HT1080 (cell line): ENCODE results near the gene CEP104. TPM values are rescaled to one million over a fixed set of nuclear protein-coding genes. Genes with fewer than 3 reads are reported as not detected.

Source experiments
- DNase-seq: peaks from one replicate; pipeline ENCODE4 v3.0.0-alpha.2; 2015; ENCODE audit warnings: low read depth
- small RNA-seq: library from RNA; depleted of rRNA; stranded (forward); fragments of <200 nt; gene quantifications from one replicate; pipeline ENCODE3, GENCODE V24; 2014
- total RNA-seq: library from RNA; depleted of rRNA; stranded (reverse); fragments of >200 nt; shearing (Covaris generic); gene quantifications from 2 replicates; pipeline ENCODE4 v1.2.3, GENCODE V29; 2014; rRNA removed

The CEP104 gene
- total RNA-seq, 1 experiment from 2014 or later: 22.8 TPM

GRCh38 chr1:3767328-3767925, 89.6 kb downstream of the CEP104 start:
- peak; percentile 86 for DNase-seq

- no peak for DNase-seq
These were observed 93.5 kb downstream of the CEP104 start for GRCh38 chr1:3763351-3764125.

GRCh38 chr1:3762873-3763228, 94.2 kb downstream of the CEP104 start:
- DNase-seq: no peak

GRCh38 chr1:3762151-3762872, 94.7 kb downstream of the CEP104 start:
- DNase-seq: no peak

Small RNA genes within 50 kb of the gene (small RNA-seq; reads per million reads assigned to genes)
- not detected for gene RN7SL574P

Other genes with a start within 250 kb of the CEP104 start
- 0.10 and 0.92 TPM in 2 replicates for gene MEGF6, start 245.7 kb downstream of the CEP104 start, total RNA-seq
- gene TPRG1L, start 232.2 kb downstream of the CEP104 start, total RNA-seq: 9.4 and 14.4 TPM in 2 replicates
- gene WRAP73, start 207.1 kb downstream of the CEP104 start, total RNA-seq: 57.7 and 64.5 TPM in 2 replicates
- gene TP73, start 204.7 kb downstream of the CEP104 start, total RNA-seq: 0.27 TPM in 1 of 2 replicates, not detected in the other
- not detected in 2 replicates for gene CCDC27, start 104.8 kb downstream of the CEP104 start, total RNA-seq
- 0.26 and 1.1 TPM in 2 replicates for gene SMIM1, start 84.5 kb downstream of the CEP104 start, total RNA-seq
- 46.2 and 59.1 TPM in 2 replicates for gene LRRC47, start 60.7 kb downstream of the CEP104 start, total RNA-seq
- 8.1 and 8.9 TPM in 2 replicates for gene DFFB, start 265 bp upstream of the CEP104 start, total RNA-seq
- 63.9 and 81.2 TPM in 2 replicates for gene C1orf174, start 43.1 kb upstream of the CEP104 start, total RNA-seq